ENCODE measurements around the gene SLC12A5.
"Not testable (repeated sequence)": the region's sequence is repeated elsewhere in the genome, so short reads cannot be mapped to it uniquely, and the experiment has no call there.

Gene SLC12A5

DNA sequence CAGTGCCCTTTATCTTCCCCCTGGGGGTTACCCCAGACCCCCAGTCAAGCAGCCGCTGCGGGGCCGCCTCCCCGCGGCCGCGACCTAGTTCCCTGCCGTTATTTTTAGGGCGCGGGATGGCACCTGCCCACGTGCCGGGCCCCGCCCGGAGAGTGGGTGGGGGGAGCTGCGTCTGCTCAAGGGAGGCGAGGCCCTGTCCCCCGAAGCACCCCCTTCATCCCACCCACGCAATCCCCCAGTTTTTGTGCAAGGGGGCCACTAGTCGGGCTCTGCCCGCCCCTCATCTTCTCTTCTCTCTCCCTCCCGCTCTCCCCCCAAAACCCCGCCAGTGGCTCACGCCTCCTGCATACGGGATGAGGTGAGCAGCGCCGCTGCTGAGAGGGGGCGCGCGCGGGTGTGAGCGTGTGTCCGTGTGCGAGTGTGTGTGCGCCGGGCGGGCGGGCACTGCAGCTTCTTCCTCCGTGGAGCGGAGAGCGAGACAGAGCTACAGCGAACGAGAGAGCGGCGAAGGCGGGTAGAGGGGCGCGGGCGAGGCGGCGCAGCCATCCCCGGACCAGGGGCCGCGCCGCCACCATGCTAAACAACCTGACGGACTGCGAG, at the start of gene SLC12A5:
SLC12A5 (plus strand) TSS at position 444 of the 600 bp plus-strand sequence; CDS start at position 574, 130 bp downstream.
- no peak for DNase-seq (ENCODE audit: low read depth in 2 of 2, low spot score in 1 of 2)

DNA sequence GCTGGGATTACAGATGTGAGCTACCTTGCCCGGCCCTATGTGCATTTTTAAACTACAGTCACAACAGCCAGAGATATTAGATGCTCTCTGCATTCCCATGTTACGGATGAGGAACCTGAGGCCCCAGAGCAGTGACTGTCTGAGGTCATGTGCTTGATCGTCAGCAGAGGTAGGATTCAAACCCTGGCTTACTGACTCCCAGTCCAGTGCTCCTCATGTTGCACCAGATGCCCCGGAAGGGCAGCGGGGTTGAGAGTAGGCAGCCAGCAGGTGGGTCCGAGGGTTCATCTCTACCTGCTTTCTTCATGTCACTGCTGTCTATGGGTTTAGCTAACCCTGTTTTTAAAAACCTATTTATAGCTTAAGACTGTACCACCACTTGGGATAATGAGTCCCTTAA, 47.8 kb upstream of the SLC12A5 start:
- DNase-seq (ENCODE audit: low read depth in 2 of 2, low spot score in 1 of 2), result no peak

- no peak for DNase-seq (ENCODE audit: low read depth in 2 of 2, low spot score in 1 of 2)
Measured at GRCh38 chr20:45983279-45983743, 45.7 kb upstream of the SLC12A5 start.

DNA sequence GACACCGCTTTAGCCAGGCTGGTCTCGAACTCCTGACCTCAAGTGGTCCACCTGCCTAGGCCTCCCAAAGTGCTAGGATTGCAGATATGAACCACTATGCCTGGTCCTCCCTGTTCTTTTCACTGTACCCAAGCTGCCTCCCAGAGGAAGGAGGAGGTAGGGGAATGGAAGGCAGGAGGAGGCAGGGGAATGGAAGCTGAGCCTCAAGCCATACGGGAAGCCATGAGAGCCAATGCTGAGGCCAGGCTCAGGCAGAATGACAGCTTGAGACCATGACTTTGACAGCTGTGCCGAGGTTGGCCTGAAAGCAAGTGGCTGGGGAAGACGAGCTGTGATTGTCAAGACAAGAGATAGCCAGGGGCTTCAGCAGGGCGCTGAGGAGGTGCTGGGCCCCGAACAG, 43.4 kb upstream of the SLC12A5 start:
- no peak for DNase-seq (ENCODE audit: low read depth in 2 of 2, low spot score in 1 of 2)

GRCh38 chr20:45987108-45987780, 41.8 kb upstream of the SLC12A5 start:
- DNase-seq (ENCODE audit: low read depth in 2 of 2, low spot score in 1 of 2), result peak; percentile 32 to 54

GRCh38 chr20:45988830-45989229, 40.2 kb upstream of the SLC12A5 start:
- DNase-seq (ENCODE audit: low read depth in 2 of 2, low spot score in 1 of 2), result not testable (repeated sequence)

DNA sequence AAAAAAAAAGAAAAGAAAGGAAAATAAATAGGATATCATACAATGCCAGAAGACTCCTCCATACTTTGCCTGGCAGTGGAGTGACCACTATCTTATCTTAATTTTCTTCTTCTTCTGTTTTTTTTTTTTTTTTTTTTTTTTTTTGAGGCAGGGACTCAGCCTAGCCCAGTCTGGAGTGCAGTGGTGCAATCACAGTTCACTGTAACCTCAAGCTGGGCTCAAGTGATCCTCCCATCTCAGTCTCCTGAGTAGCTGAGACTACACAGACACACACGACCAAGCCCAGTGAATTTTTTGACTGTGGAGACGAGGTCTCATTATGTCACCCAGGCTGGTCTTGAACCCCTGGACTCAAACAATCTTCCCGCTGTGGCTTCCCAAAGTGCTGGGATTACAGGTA, 37.4 kb upstream of the SLC12A5 start:
- no peak for DNase-seq (ENCODE audit: low read depth in 2 of 2, low spot score in 1 of 2)

GRCh38 chr20:45993197-45993951, 35.6 kb upstream of the SLC12A5 start:
- DNase-seq (ENCODE audit: low read depth in 2 of 2, low spot score in 1 of 2), result no peak

- DNase-seq (ENCODE audit: low read depth in 2 of 2, low spot score in 1 of 2), result no peak
Measured at GRCh38 chr20:45994761-45995493, 34.1 kb upstream of the SLC12A5 start.

- not testable (repeated sequence) for DNase-seq (ENCODE audit: low read depth in 2 of 2, low spot score in 1 of 2)
Measured at GRCh38 chr20:45995495-45996097, 33.4 kb upstream of the SLC12A5 start.

- DNase-seq (ENCODE audit: low read depth in 2 of 2, low spot score in 1 of 2), result no peak
Measured at GRCh38 chr20:45997187-45997586, 31.8 kb upstream of the SLC12A5 start.

- no peak for DNase-seq (ENCODE audit: low read depth in 2 of 2, low spot score in 1 of 2)
Measured at GRCh38 chr20:45998337-45998736, 30.7 kb upstream of the SLC12A5 start.

- no peak for DNase-seq (ENCODE audit: low read depth in 2 of 2, low spot score in 1 of 2)
Measured at GRCh38 chr20:45998761-45999160, 30.3 kb upstream of the SLC12A5 start.

DNA sequence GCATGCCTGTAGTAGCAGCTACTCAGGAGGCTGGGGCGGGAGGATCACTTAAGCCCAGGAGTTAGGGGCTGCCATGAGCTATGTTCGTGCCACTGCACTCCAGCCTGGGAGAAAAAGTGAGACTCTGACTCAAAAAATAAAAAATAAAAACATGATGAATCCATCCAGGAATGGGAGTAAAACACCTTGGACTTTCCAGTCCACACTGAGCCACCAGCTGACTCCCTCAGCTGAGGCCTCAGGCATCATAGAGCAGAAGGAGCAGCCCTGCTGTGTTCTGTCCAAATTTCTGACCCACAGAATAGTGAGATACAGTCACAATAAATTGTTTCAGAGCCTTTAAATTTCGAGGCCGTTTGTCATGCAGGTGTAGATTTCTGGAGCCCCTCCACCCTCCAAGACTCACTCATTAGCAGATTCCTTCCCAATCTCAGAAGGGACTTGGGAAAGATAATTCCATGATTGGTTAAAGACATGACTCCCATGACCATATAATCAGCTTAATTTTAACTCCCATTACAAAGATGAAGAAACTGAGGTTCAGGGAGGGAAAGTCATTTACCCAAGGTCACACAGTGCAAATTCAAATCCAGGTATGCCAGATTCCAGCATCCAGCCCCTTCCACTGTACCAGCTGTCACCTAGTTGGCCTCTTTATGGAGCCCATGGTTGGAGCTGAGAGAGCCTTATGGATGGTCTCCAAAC, 29.3 kb upstream of the SLC12A5 start:
- DNase-seq (ENCODE audit: low read depth in 2 of 2, low spot score in 1 of 2), result no peak

GRCh38 chr20:46000262-46000996, 28.6 kb upstream of the SLC12A5 start:
- no peak for DNase-seq (ENCODE audit: low read depth in 2 of 2, low spot score in 1 of 2)

DNA sequence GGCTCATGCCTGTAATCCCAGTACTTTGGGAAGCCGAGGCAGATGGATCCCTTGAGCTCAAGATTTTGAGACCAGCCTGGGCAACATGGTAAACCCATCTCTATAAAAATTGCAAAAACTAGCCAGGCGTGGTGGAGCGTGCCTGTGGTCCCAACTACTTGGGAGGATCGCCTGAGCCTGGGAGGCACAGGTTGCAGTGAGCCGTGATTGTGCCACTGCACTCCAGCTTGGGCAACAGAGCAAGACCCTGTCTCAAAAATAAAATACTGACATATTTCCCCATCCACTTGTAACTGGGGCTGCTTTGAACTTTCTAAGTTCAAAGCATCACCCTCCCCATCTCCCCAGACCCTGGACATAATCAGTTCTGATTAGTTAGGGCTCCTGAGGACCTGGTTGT, 27.5 kb upstream of the SLC12A5 start:
- DNase-seq (ENCODE audit: low read depth in 2 of 2, low spot score in 1 of 2), result no peak

DNA sequence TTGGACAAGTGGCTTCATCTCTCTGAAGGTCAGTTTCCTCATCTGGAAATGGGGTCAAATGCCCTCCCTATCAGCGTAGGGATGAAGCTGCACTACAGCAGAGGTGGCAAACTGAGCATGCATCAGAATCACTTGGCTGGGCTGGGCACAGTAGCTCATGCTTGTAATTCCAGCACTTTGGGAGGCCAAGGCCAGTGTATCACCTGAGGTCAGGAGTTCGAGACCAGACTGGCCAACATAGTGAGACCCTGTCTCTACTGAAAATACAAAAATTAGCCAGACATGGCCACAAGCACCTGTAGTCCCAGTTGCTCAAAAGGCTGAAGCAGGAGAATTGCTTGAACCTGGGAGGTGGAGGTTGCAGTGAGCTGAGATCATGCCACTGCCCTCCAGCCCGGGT, 27.0 kb upstream of the SLC12A5 start:
- DNase-seq (ENCODE audit: low read depth in 2 of 2, low spot score in 1 of 2), result no peak

DNA sequence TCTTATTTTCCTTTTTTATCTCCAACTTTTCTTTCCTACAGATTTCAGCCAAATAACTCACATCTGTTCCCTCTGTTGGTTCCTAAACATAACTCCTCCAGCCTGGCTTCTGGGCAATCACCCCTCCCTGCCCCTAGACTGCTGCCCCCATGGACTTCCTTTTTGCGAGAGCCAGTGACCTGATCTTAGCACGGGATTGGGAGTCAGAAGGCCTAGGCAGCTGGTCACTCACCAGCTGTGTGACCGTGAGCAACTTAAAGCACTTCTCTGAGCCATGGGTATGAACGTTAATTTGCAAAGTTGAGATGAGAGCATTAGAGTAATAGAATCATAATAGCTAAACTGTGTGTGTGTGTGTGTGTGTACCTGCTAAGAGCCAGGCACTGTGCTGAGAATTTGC, 24.8 kb upstream of the SLC12A5 start:
- DNase-seq (ENCODE audit: low read depth in 2 of 2, low spot score in 1 of 2), result no peak

DNA sequence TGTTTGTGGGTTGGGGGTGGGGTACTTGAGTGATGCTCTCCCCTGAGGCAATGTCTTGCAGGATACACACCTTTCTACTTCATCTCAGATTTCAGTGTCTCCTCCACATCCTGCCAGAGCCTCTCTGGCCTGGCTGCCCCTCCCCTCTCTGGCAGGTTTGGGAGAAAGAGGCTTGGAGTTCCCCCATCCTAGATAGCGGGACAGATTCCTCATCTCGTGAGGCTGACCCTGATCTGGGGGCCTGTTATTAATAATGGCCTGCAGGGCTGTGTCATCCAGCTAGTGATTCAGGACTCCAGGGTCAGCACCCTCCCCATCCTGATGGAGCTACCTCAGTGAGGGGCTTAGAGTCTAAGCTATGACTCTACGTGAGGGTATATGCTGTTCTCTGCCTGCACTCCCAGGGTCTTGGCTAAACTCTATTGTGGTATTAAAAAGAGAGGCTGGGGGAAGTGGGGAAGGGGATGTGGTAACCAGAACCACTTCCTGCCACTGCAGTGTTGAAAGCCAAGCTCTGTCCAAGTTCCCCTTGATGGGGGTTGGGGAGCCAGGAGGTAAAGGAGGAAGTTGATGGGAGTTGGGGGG, 24.0 kb upstream of the SLC12A5 start:
- no peak for DNase-seq (ENCODE audit: low read depth in 2 of 2, low spot score in 1 of 2)
